Sigmoid colon (tissue), 7 donors: Measurements from ENCODE around the gene GPD2. TPM values are rescaled to one million over a fixed set of nuclear protein-coding genes. Genes with fewer than 3 reads are reported as not detected.

Experiments used
- DNase-seq: peaks from one replicate; pipeline ENCODE4 v3.0.0-alpha.2; 2019
- H3K27ac ChIP-seq, 4 donors: fragments of 200-600 bp; sonication (generic); one replicate each; pipeline ENCODE4 v1.5.1; 2016 to 2019; ENCODE audit warnings: mild to moderate bottlenecking in 1 of 4
- H3K27me3 ChIP-seq, 3 donors: fragments of 200-600 bp; sonication (generic); one replicate each; pipeline ENCODE4 v1.5.1; 2019; ENCODE audit warnings: mild to moderate bottlenecking in 1 of 3
- H3K36me3 ChIP-seq, 4 donors: fragments of 200-600 bp; sonication (generic); one replicate each; pipeline ENCODE4 v1.5.1; 2016 to 2019
- H3K4me1 ChIP-seq, 4 donors: fragments of 200-600 bp; sonication (generic); one replicate each; pipeline ENCODE4 v1.5.1; 2017 to 2019
- H3K4me3 ChIP-seq, 4 donors: fragments of 200-600 bp; sonication (generic); one replicate each; pipeline ENCODE4 v1.5.1; 2017 to 2019; ENCODE audit warnings: mild to moderate bottlenecking in 2 of 4, moderate library complexity in 1 of 4
- H3K9me3 ChIP-seq, 4 donors: fragments of 200-600 bp in 3 of 4; sonication (generic) in 3 of 4; one replicate each; pipeline versions ENCODE4 v1.5.1 to v1.6.1; 2013 to 2019
- CTCF ChIP-seq, 4 experiments: fragments of 450-650 bp in 3 of 4; fragments of 200-600 bp in 1 of 4; IDR thresholded peaks; one replicate each; pipeline ENCODE4 v1.5.1; 2016 to 2019; ENCODE audit warnings: antibody characterized with exemption in 4 of 4, mild to moderate bottlenecking in 3 of 4, moderate library complexity in 2 of 4
- EP300 ChIP-seq, 4 donors: sonication (generic); formaldehyde crosslinking; IDR thresholded peaks; one replicate each; pipeline ENCODE4 v1.6.1; 2017; ENCODE audit warnings: antibody characterized with exemption in 4 of 4
- POLR2A ChIP-seq, 2 donors: fragments of 450-650 bp; IDR thresholded peaks; one replicate each; pipeline ENCODE4 v1.6.1; 2016; ENCODE audit warnings: antibody characterized with exemption in 2 of 2, mild to moderate bottlenecking in 2 of 2, moderate library complexity in 2 of 2
- POLR2AphosphoS5 ChIP-seq, 4 donors: sonication (generic); formaldehyde crosslinking; IDR thresholded peaks; one replicate each; pipeline ENCODE4 v1.6.1; 2017; ENCODE audit warnings: antibody characterized with exemption in 4 of 4
- WGBS, 2 donors: extraction: QIAGEN DNeasy Blood & Tissue Kit; methylation state at CpG; one replicate each; pipeline ENCODE4 v1.1.7; 2013; 5-methylcytosine and 5-hydroxymethylcytosine counted together
- intact Hi-C: fragments of 100-400 bp; cut with DNase I; formaldehyde crosslinking; loops from one replicate; pipeline ENCODE4 v1.15.1; 2023
- polyA plus RNA-seq, 3 donors: library from polyadenylated mRNA; stranded (reverse); fragments of 200-250 nt; gene quantifications; one replicate each; pipeline ENCODE4 v1.2.3, GENCODE V29; 2013
- total RNA-seq, 4 donors: library from RNA; depleted of rRNA; stranded (reverse); fragments of >200 nt; gene quantifications; one replicate each; pipeline ENCODE4 v1.1.0, GENCODE V29; 2016
- donor health status: healthy with polysubstance abuse.
- donor health status: Bipolar disorder and iron deficiency.
- donor health status: healthy.

Gene GPD2
- total and polyA plus RNA-seq, 7 donors, result 13.2 to 44.6 (median 16.3) TPM

- no peak for TF ChIP-seq POLR2A (IDR thresholded peaks at IDR 0.05)
- TF ChIP-seq POLR2AphosphoS5 (IDR thresholded peaks at IDR 0.05), result no peak
- TF ChIP-seq EP300 (IDR thresholded peaks at IDR 0.05), result no peak
- no peak for TF ChIP-seq CTCF (IDR thresholded peaks at IDR 0.05)
- no peak overlapping the region for H3K27ac ChIP-seq
- H3K36me3 ChIP-seq, result no peaks in the 10 kb centered on the region
- no peaks in the 10 kb centered on the region for H3K27me3 ChIP-seq
- peaks cover 0 to 3% (median 0%) of the 10 kb centered on the region in 4 donors for H3K4me1 ChIP-seq
- WGBS, 2 donors, result 77 to 84% methylated on average over 3 of the region's 3 CpGs
- H3K9me3 ChIP-seq, result no peaks in the 10 kb centered on the region
- H3K4me3 ChIP-seq, result no peak overlapping the region
- intact Hi-C loops, result loop anchor here (10.0 kb wide), 1 partner anchor 179 kb away; no protein-coding TSS in a partner anchor
- peak; percentile 71 for DNase-seq
Measured at GRCh38 chr2:156405586-156405985, 30.6 kb upstream of the GPD2 start.

GRCh38 chr2:156411835-156412234 lies 24.3 kb upstream of the GPD2 start:
- Histone ChIP-seq H3K27me3 (no peaks in the 10 kb centered on the region), H3K9me3 (no peaks in the 10 kb centered on the region), H3K36me3 (no peaks in the 10 kb centered on the region), H3K27ac (no peak overlapping the region), H3K4me3 (no peak overlapping the region), H3K4me1 (no peaks in the 10 kb centered on the region)
- intact Hi-C loops, result no loop called here
- WGBS, 2 donors, result 94 to 97% methylated on average over 4 of the region's 4 CpGs
- TF ChIP-seq POLR2AphosphoS5 (IDR thresholded peaks at IDR 0.05) (no peak), CTCF (IDR thresholded peaks at IDR 0.05) (no peak), EP300 (IDR thresholded peaks at IDR 0.05) (no peak), POLR2A (IDR thresholded peaks at IDR 0.05) (no peak)
- no peak for DNase-seq

GRCh38 chr2:156421851-156422250 lies 14.3 kb upstream of the GPD2 start:
- Histone ChIP-seq H3K27me3 (peaks cover 0 to 5% (median 0%) of the 10 kb centered on the region in 3 donors), H3K4me1 (no peaks in the 10 kb centered on the region)
- TF ChIP-seq EP300 (IDR thresholded peaks at IDR 0.05) (no peak), POLR2A (IDR thresholded peaks at IDR 0.05) (no peak)

GRCh38 chr2:156423674-156424282 lies 12.4 kb upstream of the GPD2 start:
- 86 to 91% methylated on average over 8 of the region's 8 CpGs for WGBS, 2 donors
- H3K27me3 ChIP-seq, result peaks cover 0 to 5% (median 0%) of the 10 kb centered on the region in 3 donors
- H3K36me3 ChIP-seq, result no peaks in the 10 kb centered on the region
- intact Hi-C loops, result no loop called here
- H3K4me3 ChIP-seq, result no peak overlapping the region
- no peak for TF ChIP-seq CTCF (IDR thresholded peaks at IDR 0.05)
- TF ChIP-seq POLR2A (IDR thresholded peaks at IDR 0.05), result no peak
- TF ChIP-seq EP300 (IDR thresholded peaks at IDR 0.05), result no peak
- TF ChIP-seq POLR2AphosphoS5 (IDR thresholded peaks at IDR 0.05), result no peak
- H3K4me1 ChIP-seq, result no peaks in the 10 kb centered on the region
- H3K9me3 ChIP-seq, result no peaks in the 10 kb centered on the region
- DNase-seq, result no peak
- no peak overlapping the region for H3K27ac ChIP-seq

More at GRCh38 chr2:156421851-156422250, 14.3 kb upstream of the GPD2 start:
- intact Hi-C loops, result no loop called here
- no peaks in the 10 kb centered on the region for H3K9me3 ChIP-seq
- DNase-seq, result no peak
- WGBS, 2 donors, result 92 to 94% methylated on average over 1 of the region's 1 CpG
- H3K27ac ChIP-seq, result no peak overlapping the region
- H3K4me3 ChIP-seq, result no peak overlapping the region
- H3K36me3 ChIP-seq, result no peaks in the 10 kb centered on the region

GRCh38 chr2:156427074-156427473 lies 9.1 kb upstream of the GPD2 start:
- Histone ChIP-seq H3K4me1 (peaks cover 0 to 11% (median 7%) of the 10 kb centered on the region in 4 donors), H3K36me3 (no peaks in the 10 kb centered on the region), H3K27me3 (peaks cover 0 to 5% (median 0%) of the 10 kb centered on the region in 3 donors), H3K4me3 (no peak overlapping the region), H3K9me3 (no peaks in the 10 kb centered on the region), H3K27ac (no peak overlapping the region)
- TF ChIP-seq POLR2A (IDR thresholded peaks at IDR 0.05) (no peak), EP300 (IDR thresholded peaks at IDR 0.05) (no peak), CTCF (IDR thresholded peaks at IDR 0.05) (no peak), POLR2AphosphoS5 (IDR thresholded peaks at IDR 0.05) (no peak)
- intact Hi-C loops, result no loop called here
- 62 to 88% methylated on average over 1 of the region's 1 CpG for WGBS, 2 donors
- DNase-seq, result no peak
